ENCODE measurements around the gene SAT2. TPM values are rescaled to one million over a fixed set of nuclear protein-coding genes. Genes with fewer than 3 reads are reported as not detected.

Gene SAT2
- total and polyA plus RNA-seq, 2 of the 13 experiments (the other 11 are each of a cell fraction or from before 2014, with no cell fraction given): 37.6 to 93.7 TPM

DNA sequence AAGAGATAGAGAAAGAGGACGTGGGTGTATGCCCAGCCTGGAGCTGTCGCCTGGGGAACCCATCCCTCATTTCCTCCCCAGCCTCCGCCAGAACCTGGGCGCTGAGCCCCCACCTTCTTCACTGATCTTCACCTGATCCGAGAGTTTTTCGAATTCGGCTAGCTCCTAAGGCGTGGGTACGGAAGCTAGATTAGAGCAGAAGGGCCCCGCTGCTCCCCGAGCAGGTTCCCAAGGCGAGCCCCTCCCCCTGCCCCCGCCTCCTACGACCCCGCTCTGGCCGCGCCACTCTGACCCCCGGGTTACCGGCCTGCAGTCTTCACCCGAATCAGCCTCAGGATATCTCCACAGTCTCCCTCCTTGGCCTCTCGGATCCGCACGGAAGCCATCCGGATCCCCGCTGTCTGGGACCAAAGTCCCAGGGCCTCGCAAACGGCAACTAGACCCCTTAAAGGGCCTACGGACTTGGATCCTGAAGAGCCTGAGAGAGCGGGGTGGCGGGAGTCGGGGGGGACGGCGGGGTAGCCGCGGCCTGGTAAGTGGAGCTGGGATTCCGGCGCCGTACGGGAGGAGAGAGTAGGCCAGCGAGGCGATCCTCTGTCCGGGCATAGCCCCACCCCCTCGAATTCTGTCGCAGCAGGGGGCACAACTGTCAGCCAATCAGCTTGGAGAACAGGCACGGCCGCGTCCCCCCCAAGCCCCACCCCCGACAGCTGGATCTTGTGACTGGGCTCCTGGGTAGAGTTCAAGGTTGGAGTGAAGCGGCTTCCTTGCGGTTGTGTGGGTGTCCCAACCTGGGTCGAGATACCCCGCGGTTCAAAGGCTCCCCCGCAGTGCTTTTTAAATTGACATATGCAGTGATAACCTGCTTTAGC is at the start of gene SAT2 (continued):
- TF ChIP-seq, protein P1, sequence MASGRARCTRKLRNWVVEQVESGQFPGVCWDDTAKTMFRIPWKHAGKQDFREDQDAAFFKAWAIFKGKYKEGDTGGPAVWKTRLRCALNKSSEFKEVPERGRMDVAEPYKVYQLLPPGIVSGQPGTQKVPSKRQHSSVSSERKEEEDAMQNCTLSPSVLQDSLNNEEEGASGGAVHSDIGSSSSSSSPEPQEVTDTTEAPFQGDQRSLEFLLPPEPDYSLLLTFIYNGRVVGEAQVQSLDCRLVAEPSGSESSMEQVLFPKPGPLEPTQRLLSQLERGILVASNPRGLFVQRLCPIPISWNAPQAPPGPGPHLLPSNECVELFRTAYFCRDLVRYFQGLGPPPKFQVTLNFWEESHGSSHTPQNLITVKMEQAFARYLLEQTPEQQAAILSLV (CRISPR knock-in tag; IDR thresholded peaks at IDR 0.05; ENCODE audit: borderline replicate concordance): no peak
- TF ChIP-seq ZNF510 (CRISPR knock-in tag; IDR thresholded peaks at IDR 0.05; ENCODE audit: low read depth): no peak
- no peak for TF ChIP-seq GTF2F1 (IDR thresholded peaks at IDR 0.05; ENCODE audit: low read length)
- TF ChIP-seq, protein P2, sequence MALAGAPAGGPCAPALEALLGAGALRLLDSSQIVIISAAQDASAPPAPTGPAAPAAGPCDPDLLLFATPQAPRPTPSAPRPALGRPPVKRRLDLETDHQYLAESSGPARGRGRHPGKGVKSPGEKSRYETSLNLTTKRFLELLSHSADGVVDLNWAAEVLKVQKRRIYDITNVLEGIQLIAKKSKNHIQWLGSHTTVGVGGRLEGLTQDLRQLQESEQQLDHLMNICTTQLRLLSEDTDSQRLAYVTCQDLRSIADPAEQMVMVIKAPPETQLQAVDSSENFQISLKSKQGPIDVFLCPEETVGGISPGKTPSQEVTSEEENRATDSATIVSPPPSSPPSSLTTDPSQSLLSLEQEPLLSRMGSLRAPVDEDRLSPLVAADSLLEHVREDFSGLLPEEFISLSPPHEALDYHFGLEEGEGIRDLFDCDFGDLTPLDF (CRISPR knock-in tag; IDR thresholded peaks at IDR 0.05): peak; percentile 24; the same call in 1 of the 2 replicates
- no peak for TF ChIP-seq KLF9 (CRISPR knock-in tag; IDR thresholded peaks at IDR 0.05; ENCODE audit: low read depth)
- 0 out of 2 replicates have a peak, but pooled peaks have one; percentile 32 for TF ChIP-seq ZNF746 (CRISPR knock-in tag; IDR thresholded peaks at IDR 0.05)
- peak; percentile 60; the same call in 1 of the 2 replicates for TF ChIP-seq ZNF264 (CRISPR knock-in tag; IDR thresholded peaks at IDR 0.05)
- TF ChIP-seq, protein P3, sequence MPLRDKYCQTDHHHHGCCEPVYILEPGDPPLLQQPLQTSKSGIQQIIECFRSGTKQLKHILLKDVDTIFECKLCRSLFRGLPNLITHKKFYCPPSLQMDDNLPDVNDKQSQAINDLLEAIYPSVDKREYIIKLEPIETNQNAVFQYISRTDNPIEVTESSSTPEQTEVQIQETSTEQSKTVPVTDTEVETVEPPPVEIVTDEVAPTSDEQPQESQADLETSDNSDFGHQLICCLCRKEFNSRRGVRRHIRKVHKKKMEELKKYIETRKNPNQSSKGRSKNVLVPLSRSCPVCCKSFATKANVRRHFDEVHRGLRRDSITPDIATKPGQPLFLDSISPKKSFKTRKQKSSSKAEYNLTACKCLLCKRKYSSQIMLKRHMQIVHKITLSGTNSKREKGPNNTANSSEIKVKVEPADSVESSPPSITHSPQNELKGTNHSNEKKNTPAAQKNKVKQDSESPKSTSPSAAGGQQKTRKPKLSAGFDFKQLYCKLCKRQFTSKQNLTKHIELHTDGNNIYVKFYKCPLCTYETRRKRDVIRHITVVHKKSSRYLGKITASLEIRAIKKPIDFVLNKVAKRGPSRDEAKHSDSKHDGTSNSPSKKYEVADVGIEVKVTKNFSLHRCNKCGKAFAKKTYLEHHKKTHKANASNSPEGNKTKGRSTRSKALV (CRISPR knock-in tag; IDR thresholded peaks at IDR 0.05): 0 out of 2 replicates have a peak, but pooled peaks have one; percentile 59
- TF ChIP-seq JDP2 (CRISPR knock-in tag; IDR thresholded peaks at IDR 0.05; ENCODE audit: borderline replicate concordance): no peak
- TF ChIP-seq RFXAP (CRISPR knock-in tag; IDR thresholded peaks at IDR 0.05; ENCODE audit: borderline replicate concordance): peak; percentile 65; the same call in 1 of the 2 replicates
- TF ChIP-seq ZNF20 (CRISPR knock-in tag; IDR thresholded peaks at IDR 0.05): no peak
- peak; percentile 82 for TF ChIP-seq RBFOX2 (IDR thresholded peaks at IDR 0.05; ENCODE audit: low read depth, low read length)
- TF ChIP-seq SIX1 (CRISPR knock-in tag; IDR thresholded peaks at IDR 0.05; ENCODE audit: borderline replicate concordance): no peak
- TF ChIP-seq POLR2A (IDR thresholded peaks at IDR 0.05; ENCODE audit: insufficient read depth in 1 of 2, low read depth in 2 of 2, low read length in 2 of 2): peak; percentile 83 to 89
- TF ChIP-seq, protein P4, sequence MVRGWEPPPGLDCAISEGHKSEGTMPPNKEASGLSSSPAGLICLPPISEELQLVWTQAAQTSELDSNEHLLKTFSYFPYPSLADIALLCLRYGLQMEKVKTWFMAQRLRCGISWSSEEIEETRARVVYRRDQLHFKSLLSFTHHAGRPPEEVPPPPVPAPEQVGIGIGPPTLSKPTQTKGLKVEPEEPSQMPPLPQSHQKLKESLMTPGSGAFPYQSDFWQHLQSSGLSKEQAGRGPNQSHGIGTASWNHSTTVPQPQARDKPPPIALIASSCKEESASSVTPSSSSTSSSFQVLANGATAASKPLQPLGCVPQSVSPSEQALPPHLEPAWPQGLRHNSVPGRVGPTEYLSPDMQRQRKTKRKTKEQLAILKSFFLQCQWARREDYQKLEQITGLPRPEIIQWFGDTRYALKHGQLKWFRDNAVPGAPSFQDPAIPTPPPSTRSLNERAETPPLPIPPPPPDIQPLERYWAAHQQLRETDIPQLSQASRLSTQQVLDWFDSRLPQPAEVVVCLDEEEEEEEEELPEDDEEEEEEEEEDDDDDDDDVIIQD (CRISPR knock-in tag; IDR thresholded peaks at IDR 0.05; ENCODE audit: low read depth): peak; percentile 37; the same call in 1 of the 2 replicates
- TF ChIP-seq, protein P5, sequence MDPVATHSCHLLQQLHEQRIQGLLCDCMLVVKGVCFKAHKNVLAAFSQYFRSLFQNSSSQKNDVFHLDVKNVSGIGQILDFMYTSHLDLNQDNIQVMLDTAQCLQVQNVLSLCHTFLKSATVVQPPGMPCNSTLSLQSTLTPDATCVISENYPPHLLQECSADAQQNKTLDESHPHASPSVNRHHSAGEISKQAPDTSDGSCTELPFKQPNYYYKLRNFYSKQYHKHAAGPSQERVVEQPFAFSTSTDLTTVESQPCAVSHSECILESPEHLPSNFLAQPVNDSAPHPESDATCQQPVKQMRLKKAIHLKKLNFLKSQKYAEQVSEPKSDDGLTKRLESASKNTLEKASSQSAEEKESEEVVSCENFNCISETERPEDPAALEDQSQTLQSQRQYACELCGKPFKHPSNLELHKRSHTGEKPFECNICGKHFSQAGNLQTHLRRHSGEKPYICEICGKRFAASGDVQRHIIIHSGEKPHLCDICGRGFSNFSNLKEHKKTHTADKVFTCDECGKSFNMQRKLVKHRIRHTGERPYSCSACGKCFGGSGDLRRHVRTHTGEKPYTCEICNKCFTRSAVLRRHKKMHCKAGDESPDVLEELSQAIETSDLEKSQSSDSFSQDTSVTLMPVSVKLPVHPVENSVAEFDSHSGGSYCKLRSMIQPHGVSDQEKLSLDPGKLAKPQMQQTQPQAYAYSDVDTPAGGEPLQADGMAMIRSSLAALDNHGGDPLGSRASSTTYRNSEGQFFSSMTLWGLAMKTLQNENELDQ (CRISPR knock-in tag; IDR thresholded peaks at IDR 0.05; ENCODE audit: borderline replicate concordance): no peak
- peak; percentile 67 for TF ChIP-seq ELF3 (CRISPR knock-in tag; IDR thresholded peaks at IDR 0.05)
- TF ChIP-seq ZNF598 (CRISPR knock-in tag; IDR thresholded peaks at IDR 0.05; ENCODE audit: borderline replicate concordance): no peak
- TF ChIP-seq, protein P6, sequence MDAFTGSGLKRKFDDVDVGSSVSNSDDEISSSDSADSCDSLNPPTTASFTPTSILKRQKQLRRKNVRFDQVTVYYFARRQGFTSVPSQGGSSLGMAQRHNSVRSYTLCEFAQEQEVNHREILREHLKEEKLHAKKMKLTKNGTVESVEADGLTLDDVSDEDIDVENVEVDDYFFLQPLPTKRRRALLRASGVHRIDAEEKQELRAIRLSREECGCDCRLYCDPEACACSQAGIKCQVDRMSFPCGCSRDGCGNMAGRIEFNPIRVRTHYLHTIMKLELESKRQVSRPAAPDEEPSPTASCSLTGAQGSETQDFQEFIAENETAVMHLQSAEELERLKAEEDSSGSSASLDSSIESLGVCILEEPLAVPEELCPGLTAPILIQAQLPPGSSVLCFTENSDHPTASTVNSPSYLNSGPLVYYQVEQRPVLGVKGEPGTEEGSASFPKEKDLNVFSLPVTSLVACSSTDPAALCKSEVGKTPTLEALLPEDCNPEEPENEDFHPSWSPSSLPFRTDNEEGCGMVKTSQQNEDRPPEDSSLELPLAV (CRISPR knock-in tag; conservative IDR thresholded peaks at IDR 0.05; ENCODE audit: low read depth): no peak

Data from HepG2 (cell line).